Measurements from ENCODE around the gene AFAP1.

- TF ChIP-seq CTCF (IDR thresholded peaks at IDR 0.05) (no peak), POLR2A (IDR thresholded peaks at IDR 0.05) (no peak), POLR2AphosphoS5 (IDR thresholded peaks at IDR 0.05) (no peak), EP300 (IDR thresholded peaks at IDR 0.05; ENCODE audit: low read depth) (no peak)
These were observed 207.4 kb downstream of the AFAP1 start for GRCh38 chr4:7732263-7732662.

Data from transverse colon (tissue), 4 donors.